Activated CD8-positive, alpha-beta memory T cell treated with anti-CD3 and anti-CD28 coated beads for 36 hours (primary cell): ENCODE data around the gene NGB. TPM values are rescaled to one million over a fixed set of nuclear protein-coding genes. Genes with fewer than 3 reads are reported as not detected.

ENCODE experiments used
- CTCF ChIA-PET: fragments of 350-600 bp; sonication (Branson Sonifier 250); formaldehyde crosslinking; loops from one replicate; lab custom pipeline; 2021; ENCODE audit warnings: antibody characterized with exemption; lab: Charles Lee
- POLR2A ChIA-PET: fragments of 350-600 bp; sonication (Branson Sonifier 250); formaldehyde crosslinking; loops from one replicate; lab custom pipeline; 2021; ENCODE audit warnings: antibody characterized with exemption; lab: Charles Lee
- total RNA-seq, 2 experiments: library from RNA; stranded (reverse); gene quantifications; one replicate each; pipeline ENCODE4 v1.2.3, GENCODE V29; 2021

NGB gene
- total RNA-seq, 2 experiments from 2014 or later, result not detected

DNA sequence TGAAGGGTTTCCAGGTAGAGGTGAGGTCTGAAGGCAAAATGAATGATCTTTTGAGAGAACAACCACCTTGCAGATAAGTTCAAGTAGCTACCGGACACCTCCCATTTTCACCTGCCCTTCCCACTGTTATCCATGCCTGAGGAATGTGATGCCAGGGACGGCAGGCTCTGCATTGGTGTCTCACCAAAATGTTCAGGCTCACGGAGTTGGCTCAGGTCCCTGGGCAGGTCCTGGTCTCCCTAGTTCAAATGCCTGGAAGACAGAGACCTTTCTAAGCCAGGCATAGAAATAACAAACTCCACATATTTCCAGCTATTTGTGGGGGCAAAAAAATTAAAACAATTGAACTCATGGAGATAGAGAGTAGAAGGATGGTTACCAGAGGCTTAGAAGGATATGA lies 53.5 kb downstream of the NGB start:
- ChIA-PET CTCF (no interaction called here), POLR2A (no interaction called here)

Other genes starting within 250 kb of the NGB start
- gene IRF2BPL, start 242.5 kb downstream of the NGB start, total RNA-seq, result 10 to 100 TPM; 27.0 to 27.2 TPM
- gene CIPC, start 172.9 kb downstream of the NGB start, total RNA-seq, result 10 to 100 TPM; 11.2 to 12.0 TPM
- not detected for gene ZDHHC22, start 129.4 kb downstream of the NGB start, total RNA-seq
- gene TMEM63C, start 89.4 kb downstream of the NGB start, total RNA-seq, result 1 to 10 TPM in 1 of 2 experiments, under 1 TPM in 1; 0.51 to 1.3 TPM
- gene POMT2, start 49.7 kb upstream of the NGB start, total RNA-seq, result 10 to 100 TPM; 23.7 to 26.5 TPM
- 10 to 100 TPM; 17.1 to 18.4 TPM for gene GSTZ1, start 49.8 kb upstream of the NGB start, total RNA-seq
- 10 to 100 TPM; 25.9 to 26.2 TPM for gene TMED8, start 105.9 kb upstream of the NGB start, total RNA-seq
- 1 to 10 TPM in 1 of 2 experiments, under 1 TPM in 1; 0.61 to 1.2 TPM for gene SAMD15, start 106.2 kb upstream of the NGB start, total RNA-seq
- under 1 TPM; 0.27 to 0.30 TPM for gene NOXRED1, start 152.3 kb upstream of the NGB start, total RNA-seq
- gene VIPAS39, start 186.4 kb upstream of the NGB start, total RNA-seq, result 10 to 100 TPM; 15.8 to 18.3 TPM
- gene AHSA1, start 186.9 kb upstream of the NGB start, total RNA-seq, result 100 to 1,000 TPM; 373 to 395 TPM
- gene ISM2, start 227.6 kb upstream of the NGB start, total RNA-seq, result not detected